RWPE1 (cell line): ENCODE results near the gene GPATCH2.

ENCODE experiments used
- CTCF ChIA-PET: fragments of 350-600 bp; sonication (Branson Sonifier 250); formaldehyde crosslinking; extraction: SDS; loops from one replicate; lab custom pipeline; 2021; lab: Yijun Ruan, JAX
- POLR2A ChIA-PET: fragments of 400-600 bp; formaldehyde crosslinking; extraction: SDS; loops from one replicate; lab custom pipeline; 2020; ENCODE audit warnings: antibody characterized with exemption; ENCODE audit not compliant: low non-redundant PET; lab: Yijun Ruan, JAX
- DNase-seq: peaks from one replicate; pipeline ENCODE4 v3.0.0; 2012; ENCODE audit warnings: low spot score
- H3K27ac ChIP-seq: fragments of 450-650 bp; 2 replicates; pipeline ENCODE4 v1.5.1; 2017
- TF ChIP-seq, protein P1 (sequence below): fragments of 450-650 bp; conservative IDR thresholded peaks from 2 replicates; pipeline ENCODE4 v1.5.1; 2017; ENCODE audit warnings: low read depth, mild to moderate bottlenecking

The GPATCH2 gene

DNA sequence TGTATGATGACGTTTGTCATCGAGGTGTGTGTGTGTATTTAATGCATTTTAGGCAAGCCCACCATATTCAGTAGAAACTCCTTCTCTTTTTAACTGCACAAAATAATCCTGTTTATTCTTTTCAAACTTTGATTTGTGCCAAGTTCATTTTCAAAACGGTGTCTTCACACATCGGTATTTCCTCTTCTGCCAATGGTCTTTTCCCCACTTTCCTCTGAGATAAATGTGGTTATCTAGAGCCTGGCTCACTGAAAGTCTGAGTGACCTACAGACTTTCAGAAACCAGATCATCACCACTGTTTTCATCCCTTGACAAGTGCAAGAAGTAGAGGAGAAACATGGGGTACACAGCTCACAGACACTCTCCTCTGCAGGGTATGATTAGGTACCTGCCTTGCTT, 69.4 kb downstream of the GPATCH2 start:
- TF ChIP-seq, protein P1, sequence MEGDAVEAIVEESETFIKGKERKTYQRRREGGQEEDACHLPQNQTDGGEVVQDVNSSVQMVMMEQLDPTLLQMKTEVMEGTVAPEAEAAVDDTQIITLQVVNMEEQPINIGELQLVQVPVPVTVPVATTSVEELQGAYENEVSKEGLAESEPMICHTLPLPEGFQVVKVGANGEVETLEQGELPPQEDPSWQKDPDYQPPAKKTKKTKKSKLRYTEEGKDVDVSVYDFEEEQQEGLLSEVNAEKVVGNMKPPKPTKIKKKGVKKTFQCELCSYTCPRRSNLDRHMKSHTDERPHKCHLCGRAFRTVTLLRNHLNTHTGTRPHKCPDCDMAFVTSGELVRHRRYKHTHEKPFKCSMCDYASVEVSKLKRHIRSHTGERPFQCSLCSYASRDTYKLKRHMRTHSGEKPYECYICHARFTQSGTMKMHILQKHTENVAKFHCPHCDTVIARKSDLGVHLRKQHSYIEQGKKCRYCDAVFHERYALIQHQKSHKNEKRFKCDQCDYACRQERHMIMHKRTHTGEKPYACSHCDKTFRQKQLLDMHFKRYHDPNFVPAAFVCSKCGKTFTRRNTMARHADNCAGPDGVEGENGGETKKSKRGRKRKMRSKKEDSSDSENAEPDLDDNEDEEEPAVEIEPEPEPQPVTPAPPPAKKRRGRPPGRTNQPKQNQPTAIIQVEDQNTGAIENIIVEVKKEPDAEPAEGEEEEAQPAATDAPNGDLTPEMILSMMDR, result no peak
- DNase-seq, result no peak
- ChIA-PET POLR2A (no interaction called here), CTCF (no interaction called here)
- no peak overlapping the region for H3K27ac ChIP-seq

DNA sequence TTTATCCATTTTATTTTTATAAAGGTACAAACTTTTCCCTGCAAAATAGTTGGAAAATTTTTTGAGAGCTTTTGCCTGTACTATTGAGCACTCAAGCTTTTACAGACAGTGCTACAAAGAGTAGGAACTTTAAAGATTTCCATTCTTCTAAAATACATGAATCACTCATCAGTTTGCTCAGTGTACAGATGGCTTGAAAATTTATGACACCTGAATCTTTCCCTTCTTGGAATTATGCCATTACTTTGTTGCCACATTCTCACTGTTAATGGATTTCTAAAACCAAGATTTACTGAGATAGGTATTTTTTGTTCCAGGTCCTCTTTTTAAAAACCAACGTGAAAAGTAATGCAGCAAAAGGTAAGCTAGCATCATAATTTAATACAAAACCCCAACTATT, 76.0 kb downstream of the GPATCH2 start:
- H3K27ac ChIP-seq, result no peak overlapping the region
- TF ChIP-seq, protein P1, result no peak
- CTCF ChIA-PET, result no interaction called here

DNA sequence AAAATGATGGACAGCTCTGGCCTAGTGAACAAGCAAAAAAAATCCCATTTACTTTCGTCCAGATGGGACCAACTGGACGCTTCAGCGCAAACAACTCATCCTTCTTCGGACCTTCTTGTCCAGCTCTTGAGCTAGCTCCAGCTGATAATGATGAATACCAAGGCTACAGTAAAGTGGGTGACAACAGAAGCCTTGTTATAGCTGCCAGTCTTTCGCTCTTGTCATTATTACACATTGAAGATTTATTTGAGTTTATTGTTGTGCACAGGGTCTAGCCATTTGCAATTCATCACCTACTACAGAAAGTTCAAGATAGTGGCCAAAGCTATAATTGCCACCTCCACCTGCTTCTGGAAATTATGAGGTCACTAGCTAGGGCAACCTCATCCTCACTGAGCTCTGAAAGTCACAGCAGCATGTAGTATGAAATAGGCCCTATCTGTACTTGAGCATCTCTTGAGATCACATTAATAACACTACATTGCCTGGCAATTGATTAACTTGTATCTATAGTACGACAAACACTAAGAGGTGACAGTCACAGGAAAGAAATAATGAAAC, 76.9 kb downstream of the GPATCH2 start:
- ChIA-PET POLR2A (no interaction called here), CTCF (no interaction called here)

More for the DNA sequence above, 76.0 kb downstream of the GPATCH2 start:
- POLR2A ChIA-PET, result no interaction called here
- peak; percentile 2 for DNase-seq

DNA sequence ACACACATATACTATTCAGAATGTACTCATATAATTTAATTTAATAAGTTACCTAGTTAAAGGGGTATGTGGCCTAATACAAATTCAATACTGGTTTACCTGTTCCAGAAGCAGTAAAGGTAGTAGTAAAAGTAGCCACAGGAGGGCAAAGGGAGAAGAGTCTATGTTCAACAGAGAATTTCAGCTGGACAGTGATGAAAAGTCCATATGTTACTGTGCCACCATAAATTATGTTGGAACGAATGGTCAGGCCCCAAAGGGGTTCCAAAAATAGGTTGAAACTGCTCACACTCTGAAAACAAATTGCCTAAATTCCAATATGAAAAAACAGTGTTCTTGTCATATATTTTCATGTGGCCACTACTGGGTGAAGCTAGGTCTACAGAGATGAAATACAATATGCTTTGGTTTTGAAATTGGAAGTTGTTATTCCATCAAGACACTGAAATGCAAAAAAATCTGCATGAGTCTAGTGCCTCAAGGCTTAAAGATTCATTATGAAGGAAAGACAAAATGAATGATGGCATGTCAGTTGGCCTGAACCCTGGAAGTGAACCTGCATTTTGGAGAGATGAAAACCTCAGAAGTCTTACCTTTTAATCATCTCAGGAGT, 78.4 kb downstream of the GPATCH2 start:
- H3K27ac ChIP-seq, result no peak overlapping the region
- CTCF ChIA-PET, result no interaction called here
- TF ChIP-seq, protein P1, result no peak
- POLR2A ChIA-PET, result no interaction called here
- DNase-seq, result no peak

More for the DNA sequence above, 76.9 kb downstream of the GPATCH2 start:
- TF ChIP-seq, protein P1, result no peak
- no peak overlapping the region for H3K27ac ChIP-seq
- no peak for DNase-seq

DNA sequence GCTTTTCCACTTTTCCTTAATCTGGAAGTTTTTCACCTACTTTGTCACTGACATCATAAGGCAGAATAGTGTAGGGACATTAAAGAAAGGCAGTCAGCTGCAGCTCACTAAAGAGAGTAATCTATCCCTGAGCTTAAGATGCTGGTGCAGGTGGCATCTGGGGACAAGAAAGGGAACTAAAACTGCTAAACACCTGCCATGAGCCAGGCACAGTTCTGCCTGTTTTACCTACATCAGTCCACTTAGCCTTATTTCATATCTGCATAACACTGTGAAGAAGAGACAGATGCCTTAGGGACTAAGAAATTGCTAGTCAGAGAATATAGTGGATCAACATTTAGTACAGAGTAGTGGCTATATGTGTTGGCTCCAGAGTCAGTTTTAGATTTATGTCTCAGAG, 88.1 kb downstream of the GPATCH2 start:
- CTCF ChIA-PET, result no interaction called here
- H3K27ac ChIP-seq, result no peak overlapping the region
- POLR2A ChIA-PET, result no interaction called here
- TF ChIP-seq, protein P1, result no peak
- DNase-seq, result no peak

DNA sequence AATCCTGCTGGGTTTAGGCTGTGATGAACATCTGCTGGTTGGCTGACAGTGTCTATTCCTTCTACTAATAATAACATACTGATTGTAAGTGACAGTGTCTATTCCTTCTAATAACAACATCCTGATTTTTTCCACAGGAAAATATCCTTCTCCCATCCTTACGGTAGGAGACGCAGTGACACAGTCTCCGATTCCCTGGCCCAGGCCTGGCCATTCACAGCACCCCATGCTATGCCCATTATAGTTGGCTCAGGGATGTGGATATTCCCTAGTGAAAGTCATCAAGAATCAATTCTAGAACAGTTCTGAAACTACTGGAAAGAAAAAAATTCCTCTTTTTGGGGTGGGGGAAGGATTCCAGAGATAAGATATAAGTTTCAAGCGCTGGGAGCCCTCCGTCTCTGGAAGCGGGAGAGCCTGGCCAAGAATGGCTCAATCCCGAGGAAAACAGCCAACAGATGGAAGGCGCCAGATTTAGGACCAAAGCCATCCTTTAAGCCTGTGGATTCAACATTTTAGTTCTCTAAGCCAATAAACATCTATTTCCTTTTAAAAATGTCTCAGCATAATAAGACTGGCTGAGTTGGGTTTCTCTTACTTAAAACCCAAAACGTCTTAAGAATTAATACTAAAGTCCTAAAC, 88.6 kb downstream of the GPATCH2 start:
- POLR2A ChIA-PET, result no interaction called here
- H3K27ac ChIP-seq, result no peak overlapping the region
- TF ChIP-seq, protein P1, result no peak
- CTCF ChIA-PET, result no interaction called here
- no peak for DNase-seq
